ENCODE measurements around the gene NRL.

Gene NRL

GRCh38 chr14:24144451-24144850, 29.7 kb upstream of the NRL start:
- no peak for DNase-seq (ENCODE audit: low read depth)

GRCh38 chr14:24143511-24143910, 28.8 kb upstream of the NRL start:
- no peak for DNase-seq (ENCODE audit: low read depth)

GRCh38 chr14:24141097-24141880, 26.5 kb upstream of the NRL start, which contains the start of gene EMC9:
EMC9 (minus strand) TSS chr14:24141591; CDS start chr14:24141304, 287 bp downstream.
- DNase-seq (ENCODE audit: low read depth), result peak; percentile 97

- DNase-seq (ENCODE audit: low read depth), result no peak
Observed at GRCh38 chr14:24139272-24139934, 24.7 kb upstream of the NRL start.

GRCh38 chr14:24138396-24139271, 23.9 kb upstream of the NRL start:
- no peak for DNase-seq (ENCODE audit: low read depth)

- no peak for DNase-seq (ENCODE audit: low read depth)
Observed at GRCh38 chr14:24137529-24138395, 23.0 kb upstream of the NRL start.

GRCh38 chr14:24136684-24137528, 22.2 kb upstream of the NRL start:
- no peak for DNase-seq (ENCODE audit: low read depth)

- DNase-seq (ENCODE audit: low read depth), result peak; percentile 69
Observed at GRCh38 chr14:24135834-24136683, 21.3 kb upstream of the NRL start, which contains the start of gene PSME1. PSME1 (plus strand) TSS chr14:24136194; CDS start chr14:24136263, 69 bp downstream.

- DNase-seq (ENCODE audit: low read depth), result no peak
Observed at GRCh38 chr14:24135584-24135833, 20.8 kb upstream of the NRL start.

- DNase-seq (ENCODE audit: low read depth), result no peak
Observed at GRCh38 chr14:24133735-24134134, 19.0 kb upstream of the NRL start.

- DNase-seq (ENCODE audit: low read depth), result no peak
Observed at GRCh38 chr14:24132976-24133375, 18.2 kb upstream of the NRL start.

GRCh38 chr14:24132061-24132685, 17.4 kb upstream of the NRL start:
- DNase-seq (ENCODE audit: low read depth), result no peak

GRCh38 chr14:24131549-24131966, 16.8 kb upstream of the NRL start:
- no peak for DNase-seq (ENCODE audit: low read depth)

GRCh38 chr14:24130717-24131548, 16.2 kb upstream of the NRL start:
- no peak for DNase-seq (ENCODE audit: low read depth)

- no peak for DNase-seq (ENCODE audit: low read depth)
Observed at GRCh38 chr14:24130380-24130716, 15.6 kb upstream of the NRL start, which contains the start of gene FITM1. FITM1 (plus strand) TSS chr14:24130659; CDS start chr14:24131564, 905 bp downstream.

- no peak for DNase-seq (ENCODE audit: low read depth)
Observed at GRCh38 chr14:24129410-24129998, 14.8 kb upstream of the NRL start.

- no peak for DNase-seq (ENCODE audit: low read depth)
Observed at GRCh38 chr14:24127673-24128072, 12.9 kb upstream of the NRL start.

GRCh38 chr14:24126939-24127338, 12.2 kb upstream of the NRL start:
- DNase-seq (ENCODE audit: low read depth), result no peak

Measured in GM04504 (cell line).